C4-2B (cell line): ENCODE measurements around the gene WHRN.

ENCODE experiments used
- H3K27ac ChIP-seq: fragments of 450-650 bp; 2 replicates; pipeline ENCODE4 v1.5.1; 2017
- CTCF ChIP-seq: fragments of 450-650 bp; conservative IDR thresholded peaks from 2 replicates; pipeline ENCODE4 v1.5.1; 2017; ENCODE audit warnings: mild to moderate bottlenecking
- ZFX ChIP-seq: fragments of 450-650 bp; IDR thresholded peaks from 2 replicates; pipeline ENCODE4 v1.6.1; 2017

Gene WHRN

GRCh38 chr9:114373960-114374730 is 131.1 kb downstream of the WHRN start:
- no peak overlapping the region for H3K27ac ChIP-seq

GRCh38 chr9:114372921-114373448 is 132.3 kb downstream of the WHRN start:
- H3K27ac ChIP-seq, result no peak overlapping the region
- TF ChIP-seq ZFX (no peak), CTCF (no peak)

More at GRCh38 chr9:114373960-114374730, 131.1 kb downstream of the WHRN start:
- TF ChIP-seq ZFX (no peak), CTCF (no peak)

GRCh38 chr9:114371973-114372917 is 133.0 kb downstream of the WHRN start:
- no peak overlapping the region for H3K27ac ChIP-seq
- no peak for TF ChIP-seq CTCF

GRCh38 chr9:114371343-114371944 is 133.8 kb downstream of the WHRN start:
- TF ChIP-seq ZFX (no peak), CTCF (no peak)
- H3K27ac ChIP-seq, result no peak overlapping the region

- H3K27ac ChIP-seq, result no peak overlapping the region
Observed at GRCh38 chr9:114370968-114371320, 134.3 kb downstream of the WHRN start.

GRCh38 chr9:114370251-114370967 is 134.9 kb downstream of the WHRN start:
- H3K27ac ChIP-seq, result no peak overlapping the region
- TF ChIP-seq ZFX, result no peak
- no peak for TF ChIP-seq CTCF

More at GRCh38 chr9:114370968-114371320, 134.3 kb downstream of the WHRN start:
- no peak for TF ChIP-seq ZFX
- no peak for TF ChIP-seq CTCF
